Measurements from ENCODE around the gene ATP2A3.

GRCh38 chr17:3916825-3917224, 47.4 kb downstream of the ATP2A3 start:
- TF ChIP-seq CTCF (IDR thresholded peaks at IDR 0.05) (no peak), POLR2A (IDR thresholded peaks at IDR 0.05) (no peak)
